Measurements from ENCODE around the gene NAMPT.
"Not testable (repeated sequence)": the region's sequence is repeated elsewhere in the genome, so short reads cannot be mapped to it uniquely, and the experiment has no call there.

The NAMPT gene

DNA sequence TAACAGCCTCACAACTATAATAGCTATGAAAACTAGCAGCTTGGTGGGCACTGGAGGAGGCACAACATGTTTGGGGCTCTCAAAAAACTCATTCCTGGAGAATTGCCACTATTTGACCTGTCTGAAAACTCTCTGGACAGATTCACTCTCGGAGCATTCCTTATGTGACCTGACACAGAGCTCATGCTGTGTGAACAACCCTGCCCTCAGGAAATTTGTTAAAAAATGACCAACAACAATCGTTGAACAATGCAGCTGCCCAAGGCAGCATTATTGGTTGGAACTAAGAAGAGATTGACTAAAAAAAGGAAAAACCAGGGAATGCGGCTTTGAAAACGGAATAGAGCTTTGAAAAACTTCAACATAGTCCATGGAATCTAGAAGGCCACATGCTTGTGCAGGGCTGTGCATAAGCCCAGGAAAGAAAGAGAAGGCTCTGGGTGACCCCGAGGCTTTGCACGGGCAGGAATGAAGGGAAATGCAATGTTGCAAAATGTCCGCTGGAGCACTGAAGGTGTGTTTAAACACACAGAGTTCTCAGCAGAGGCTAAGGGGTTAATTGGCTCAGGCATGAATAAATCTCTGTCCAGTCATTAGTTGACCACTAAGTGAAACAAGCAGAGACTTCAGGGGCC, 52.8 kb downstream of the NAMPT start:
- no peak for DNase-seq (ENCODE audit: low read depth in 2 of 2)

DNA sequence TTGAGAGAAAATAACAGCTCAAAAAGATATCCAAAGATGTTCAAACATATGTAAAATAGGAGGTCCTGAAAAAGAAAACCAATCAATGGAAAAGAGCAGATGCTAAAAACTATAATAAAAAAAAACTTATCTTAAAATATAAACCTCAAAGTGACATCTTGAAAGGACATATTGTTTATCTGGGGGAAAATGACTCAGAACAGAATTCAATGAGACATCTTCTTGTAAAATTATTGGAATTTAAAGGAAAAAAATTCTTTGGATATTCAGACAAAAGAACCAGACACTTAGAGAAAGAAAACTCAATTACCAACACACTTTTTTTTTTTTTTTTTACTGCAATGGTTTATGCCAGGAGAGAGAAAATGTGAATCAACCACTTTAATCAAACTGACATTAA, 58.9 kb downstream of the NAMPT start:
- DNase-seq (ENCODE audit: low read depth in 2 of 2), result no peak

DNA sequence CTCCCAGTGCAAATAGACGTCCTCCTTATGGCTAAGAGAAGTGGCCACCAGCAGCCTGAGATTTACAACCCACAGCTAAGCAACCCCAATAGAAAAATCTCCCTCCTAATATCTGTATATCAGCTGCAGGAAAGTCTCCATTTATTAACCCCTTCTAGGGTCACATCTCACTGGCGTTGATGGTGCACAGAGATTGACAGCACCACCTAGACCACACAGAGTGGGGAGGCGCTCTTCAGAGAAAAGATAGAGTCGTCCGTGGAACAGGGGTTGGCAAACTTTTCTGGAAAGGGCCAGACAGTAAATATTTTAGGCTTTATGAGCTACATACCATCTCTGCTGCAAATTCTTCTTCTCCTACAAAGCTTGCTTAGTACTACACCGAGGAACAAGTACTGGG, 60.0 kb downstream of the NAMPT start:
- DNase-seq (ENCODE audit: low read depth in 2 of 2), result no peak

DNA sequence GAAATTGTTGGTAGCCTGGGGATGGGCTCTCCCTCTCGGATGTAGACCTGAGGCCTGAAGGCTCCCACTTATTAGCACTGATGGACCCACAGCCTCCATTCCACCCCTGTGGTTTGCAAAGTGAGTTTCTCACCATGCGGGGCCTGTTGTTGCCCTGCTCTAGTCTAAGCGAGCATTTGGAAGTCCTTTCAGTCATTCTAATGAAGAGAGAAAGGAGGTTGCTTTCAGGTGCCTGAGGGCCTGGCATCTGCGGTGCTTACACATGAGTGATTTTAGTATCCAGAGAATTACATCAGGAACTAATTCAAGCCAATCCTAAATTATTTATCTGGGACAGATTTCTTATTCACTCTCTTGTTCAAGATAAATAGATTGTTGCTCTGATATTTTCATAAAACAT, 61.6 kb downstream of the NAMPT start:
- no peak for DNase-seq (ENCODE audit: low read depth in 2 of 2)

DNA sequence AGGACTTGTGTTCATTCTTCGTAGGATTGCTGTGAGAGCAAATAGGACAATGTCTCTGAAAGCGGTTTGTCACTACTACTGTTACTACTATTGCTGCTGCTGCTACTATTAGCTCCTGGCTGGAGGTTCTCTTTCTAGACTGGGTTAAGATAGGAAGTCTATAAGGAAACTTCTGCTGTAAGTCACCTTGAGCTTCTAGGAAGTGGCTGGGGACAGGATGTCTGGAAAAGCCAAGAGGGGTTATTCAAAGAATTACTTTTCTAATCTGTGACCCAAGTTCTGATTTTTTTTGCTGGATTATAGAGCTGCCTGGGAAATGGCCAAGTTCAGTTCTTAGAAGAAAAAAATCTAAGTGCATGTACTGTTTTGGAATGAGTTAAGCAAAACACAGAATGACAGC, 62.2 kb downstream of the NAMPT start:
- no peak for DNase-seq (ENCODE audit: low read depth in 2 of 2)

DNA sequence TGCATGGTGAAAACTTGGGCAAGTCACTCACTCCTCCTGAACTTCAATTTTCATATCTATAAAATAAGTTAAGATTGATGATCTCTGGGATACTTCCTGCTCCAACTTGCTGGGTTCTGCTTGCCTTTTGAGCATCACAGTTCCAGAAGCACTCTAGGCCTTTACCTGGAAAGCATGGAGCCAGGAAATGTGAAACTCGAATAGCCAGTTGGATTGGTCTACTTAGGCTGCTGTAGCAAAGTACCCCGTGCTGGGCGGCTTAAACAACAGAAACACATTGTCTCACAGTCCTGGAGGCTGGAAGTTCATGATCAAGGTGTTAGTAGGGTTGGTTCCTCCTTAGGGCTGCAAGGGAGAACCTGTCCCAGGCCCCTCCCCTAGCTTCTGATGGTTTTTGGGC, 64.5 kb downstream of the NAMPT start:
- DNase-seq (ENCODE audit: low read depth in 2 of 2), result no peak

DNA sequence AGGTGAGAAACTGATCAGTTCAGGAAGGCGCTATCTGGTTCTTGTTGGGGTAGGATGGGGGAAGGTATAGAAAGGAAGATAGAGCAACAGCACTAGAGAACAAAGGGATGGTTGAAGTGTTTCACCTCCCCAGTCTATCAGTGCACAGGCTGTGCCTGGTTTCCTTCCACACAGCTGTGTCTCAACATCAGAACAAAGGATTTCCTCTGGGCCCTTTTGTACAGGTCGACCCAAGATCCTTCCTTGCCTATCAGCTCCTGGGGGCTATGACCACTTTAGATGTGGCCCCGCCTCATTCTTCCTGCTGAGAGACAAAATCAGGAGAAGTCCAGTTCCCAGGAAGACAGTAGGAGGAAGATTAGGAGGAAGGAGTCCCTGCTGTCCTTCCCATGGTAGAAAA, 65.6 kb downstream of the NAMPT start:
- no peak for DNase-seq (ENCODE audit: low read depth in 2 of 2)

DNA sequence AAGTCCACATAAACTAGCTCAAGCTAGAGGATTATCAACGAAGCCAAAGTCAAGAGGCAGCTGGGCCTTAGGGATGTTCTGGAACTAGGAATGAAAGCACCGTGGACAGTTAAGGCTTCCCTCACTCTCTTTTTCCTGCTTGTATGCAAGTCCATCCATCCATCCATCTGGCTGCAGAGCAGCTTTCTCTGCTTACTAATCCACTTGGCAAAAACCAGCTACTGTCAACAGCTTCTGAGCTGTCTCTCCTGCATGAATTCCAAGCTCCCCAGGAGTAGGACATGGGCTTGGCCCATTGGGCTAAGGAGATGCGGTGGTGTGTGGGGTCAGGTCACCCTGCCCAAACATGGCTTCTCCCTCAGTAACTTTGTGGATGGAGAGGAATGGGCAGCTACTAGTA, 66.2 kb downstream of the NAMPT start:
- no peak for DNase-seq (ENCODE audit: low read depth in 2 of 2)

DNA sequence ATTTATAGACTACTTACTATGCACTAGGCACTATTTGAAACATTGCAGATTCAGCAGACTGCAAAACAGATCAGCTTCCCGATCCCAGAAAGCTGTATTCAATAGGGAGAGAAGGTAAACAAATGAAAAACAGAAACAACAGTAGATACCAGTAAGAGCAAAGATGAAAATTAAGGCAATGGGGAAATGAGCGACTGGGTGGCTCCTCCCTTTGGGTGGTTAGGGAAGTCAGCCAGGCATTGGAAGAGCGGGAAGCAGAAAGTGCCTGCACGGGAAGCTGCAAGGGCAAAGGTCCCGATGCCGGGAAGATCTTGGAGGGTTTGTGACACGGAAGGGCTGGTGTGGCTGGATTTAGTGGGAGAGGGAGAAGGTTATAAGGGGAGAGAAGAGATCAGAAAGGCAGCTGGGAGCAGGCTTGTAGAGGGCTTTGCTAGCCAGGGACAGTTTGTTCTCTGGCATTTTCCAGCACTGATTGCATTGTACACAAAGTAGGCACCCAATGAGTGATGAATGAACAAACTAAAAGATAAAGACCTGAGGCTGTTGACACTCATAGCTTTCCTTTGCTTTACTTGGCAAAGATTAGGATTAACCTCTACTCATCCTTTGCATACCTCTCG, 67.8 kb downstream of the NAMPT start:
- DNase-seq (ENCODE audit: low read depth in 2 of 2), result no peak

DNA sequence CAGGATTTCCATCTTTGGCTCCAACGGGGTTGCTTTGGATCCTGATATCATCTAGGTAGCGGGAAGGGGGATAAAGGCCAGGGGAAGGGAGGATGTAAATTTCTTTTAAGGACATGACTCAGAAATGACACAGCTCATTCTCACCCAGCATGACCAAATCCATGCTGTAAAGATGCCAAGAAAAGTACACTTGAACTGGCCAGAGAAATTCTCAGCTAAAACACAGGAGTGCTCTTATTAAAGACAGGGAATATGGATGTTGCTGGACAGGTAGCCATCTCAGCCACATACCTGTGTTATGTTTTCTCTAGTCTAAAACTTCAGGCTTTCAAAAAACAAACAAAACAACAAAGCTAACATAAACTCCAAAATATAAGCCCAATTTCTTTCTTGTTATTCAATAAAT, 68.3 kb downstream of the NAMPT start:
- no peak for DNase-seq (ENCODE audit: low read depth in 2 of 2)

DNA sequence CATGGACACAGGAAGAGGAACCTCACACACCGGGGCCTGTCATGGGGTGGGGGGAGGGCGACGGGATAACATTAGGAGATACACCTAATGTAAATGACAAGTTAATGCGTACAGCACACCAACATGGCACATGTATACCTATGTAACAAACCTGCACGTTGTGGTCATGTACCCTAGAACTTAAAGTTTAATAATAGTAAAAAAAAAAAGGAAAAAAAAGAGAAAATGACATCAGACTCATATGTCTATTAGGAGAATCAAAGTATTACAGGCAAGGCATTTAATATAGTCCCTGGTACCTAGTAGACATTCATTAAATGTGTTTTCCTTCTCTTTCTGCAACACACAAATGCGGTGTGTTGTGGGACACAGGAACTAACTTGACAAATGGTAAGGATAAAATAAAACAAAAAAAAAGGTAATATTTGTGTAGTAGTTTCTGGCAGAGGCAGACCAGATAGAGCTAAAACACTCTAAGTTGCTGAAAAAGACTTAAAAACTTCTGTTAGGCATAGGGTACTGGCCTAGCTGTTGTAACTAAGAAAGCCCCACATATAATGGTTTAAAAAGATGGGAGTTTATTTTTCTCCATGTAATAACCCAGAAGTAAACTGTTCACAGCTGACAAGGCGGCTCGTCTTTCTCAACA, 68.8 kb downstream of the NAMPT start:
- DNase-seq (ENCODE audit: low read depth in 2 of 2), result no peak

DNA sequence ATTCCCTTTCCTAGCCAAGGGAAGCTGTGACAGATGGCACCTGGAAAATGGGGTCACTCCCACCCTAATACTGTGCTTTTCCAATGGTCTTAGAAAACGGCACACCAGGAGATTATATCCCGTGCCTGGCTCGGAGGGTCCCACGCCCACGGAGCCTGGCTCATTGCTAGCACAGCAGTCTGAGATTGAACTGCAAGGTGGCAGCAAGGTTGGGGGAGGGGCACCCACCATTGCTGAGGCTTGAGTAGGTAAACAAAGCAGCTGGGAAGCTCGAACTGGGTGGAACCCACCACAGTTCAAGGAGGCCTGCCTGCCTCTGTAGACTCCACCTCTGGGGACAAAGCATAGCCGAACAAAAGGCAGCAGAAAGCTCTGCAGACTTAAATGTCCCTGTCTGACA, 75.8 kb downstream of the NAMPT start:
- DNase-seq (ENCODE audit: low read depth in 2 of 2), result not testable (repeated sequence)

DNA sequence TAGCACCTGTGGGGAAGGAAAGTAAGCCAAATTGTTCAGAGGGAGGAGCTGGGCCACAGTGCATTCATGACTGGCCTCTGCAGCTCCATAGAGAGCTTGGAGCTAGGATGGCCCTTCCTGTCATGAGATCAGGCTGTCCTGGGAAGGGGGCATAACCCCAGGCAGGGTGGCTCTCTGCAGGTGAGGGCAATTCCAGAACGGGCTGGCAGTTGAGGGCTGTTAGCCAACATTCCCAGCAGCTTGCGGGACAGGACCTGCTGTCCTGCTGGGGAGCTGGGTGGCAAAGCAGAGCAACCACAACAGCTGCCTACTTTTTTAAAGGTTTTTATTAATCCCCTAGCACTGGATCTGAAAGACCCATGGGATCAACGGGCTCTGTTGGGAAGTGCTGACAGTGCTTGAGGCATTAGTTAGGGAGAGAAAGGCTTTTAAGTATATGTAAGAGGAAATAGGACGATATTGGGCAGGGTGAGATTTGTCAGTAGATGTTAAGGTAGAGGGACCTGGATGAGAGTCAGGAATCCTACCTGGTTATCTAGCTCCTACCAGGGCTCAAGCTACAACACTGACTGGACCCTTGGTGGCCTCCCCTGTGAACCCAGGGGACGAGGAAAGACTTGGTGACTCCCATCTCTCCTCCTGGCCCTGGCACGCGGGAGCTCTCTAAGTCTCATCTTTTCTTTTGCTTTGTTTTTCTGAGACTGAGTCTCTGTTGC, 77.8 kb downstream of the NAMPT start:
- DNase-seq (ENCODE audit: low read depth in 2 of 2), result no peak

DNA sequence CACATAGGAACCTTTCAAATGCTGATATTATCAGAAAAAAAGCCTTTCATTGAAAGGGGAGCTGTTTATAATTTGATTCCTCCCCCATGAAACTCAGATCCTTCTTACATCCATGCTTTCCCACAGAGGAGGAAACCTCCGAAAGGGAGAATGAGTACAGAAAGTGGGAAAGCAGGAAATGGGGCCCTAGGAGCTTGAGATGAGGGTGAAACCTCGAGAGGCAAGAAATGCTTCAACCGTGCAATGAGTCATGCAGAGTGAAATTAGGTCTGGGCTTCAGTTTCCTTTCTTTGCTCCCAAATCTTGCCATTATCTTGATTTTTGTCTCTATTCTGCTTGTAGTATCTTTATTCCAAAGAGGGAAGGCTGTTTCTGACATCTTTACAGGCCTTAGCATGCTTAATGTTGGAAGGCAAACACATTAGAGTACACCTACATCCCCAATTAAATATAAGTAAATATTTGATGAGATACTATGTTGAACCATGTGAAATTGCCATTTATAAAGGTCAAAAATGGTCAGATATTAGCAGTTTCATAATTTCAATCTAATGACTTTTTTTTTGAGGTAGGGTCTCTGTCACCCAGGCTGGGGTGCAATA, 79.1 kb downstream of the NAMPT start:
- no peak for DNase-seq (ENCODE audit: low read depth in 2 of 2)

DNA sequence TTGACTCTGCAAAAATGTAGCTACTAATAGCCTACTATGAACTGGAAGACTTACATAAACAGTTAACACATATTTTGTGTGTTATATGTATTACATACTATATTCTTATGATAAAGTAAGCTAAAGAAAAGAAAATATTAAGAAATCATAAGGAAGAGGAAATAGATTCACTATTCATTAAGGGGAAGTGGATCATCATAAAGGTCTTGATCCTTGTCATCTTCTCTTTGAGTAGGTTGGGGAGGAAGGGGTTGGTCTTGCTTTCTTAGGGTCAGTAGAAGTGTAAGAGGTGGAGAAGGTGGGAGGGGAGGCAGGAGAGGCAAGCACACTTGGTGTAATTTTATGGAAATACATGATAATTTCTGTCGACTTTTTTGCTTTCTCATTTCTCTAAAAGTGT, 81.3 kb downstream of the NAMPT start:
- no peak for DNase-seq (ENCODE audit: low read depth in 2 of 2)

DNA sequence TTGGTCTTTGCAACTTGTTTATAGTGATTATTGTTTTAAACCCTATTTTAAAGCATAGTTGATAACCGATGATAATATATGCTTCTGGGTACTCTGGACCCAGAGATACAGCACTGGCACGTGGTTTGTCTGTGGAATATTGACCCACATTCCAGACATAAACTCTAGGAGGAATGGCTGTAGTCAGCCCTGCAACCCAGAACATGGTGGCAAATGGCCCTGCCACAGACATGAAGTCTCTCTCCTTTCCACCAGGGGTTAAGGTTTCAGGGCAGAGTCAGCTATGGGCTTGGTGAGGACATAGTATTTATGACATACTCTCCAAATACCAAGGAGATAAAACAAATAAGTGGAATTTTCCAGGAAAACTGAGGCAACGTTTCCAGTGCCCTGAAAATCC, 83.6 kb downstream of the NAMPT start:
- DNase-seq (ENCODE audit: low read depth in 2 of 2), result no peak

DNA sequence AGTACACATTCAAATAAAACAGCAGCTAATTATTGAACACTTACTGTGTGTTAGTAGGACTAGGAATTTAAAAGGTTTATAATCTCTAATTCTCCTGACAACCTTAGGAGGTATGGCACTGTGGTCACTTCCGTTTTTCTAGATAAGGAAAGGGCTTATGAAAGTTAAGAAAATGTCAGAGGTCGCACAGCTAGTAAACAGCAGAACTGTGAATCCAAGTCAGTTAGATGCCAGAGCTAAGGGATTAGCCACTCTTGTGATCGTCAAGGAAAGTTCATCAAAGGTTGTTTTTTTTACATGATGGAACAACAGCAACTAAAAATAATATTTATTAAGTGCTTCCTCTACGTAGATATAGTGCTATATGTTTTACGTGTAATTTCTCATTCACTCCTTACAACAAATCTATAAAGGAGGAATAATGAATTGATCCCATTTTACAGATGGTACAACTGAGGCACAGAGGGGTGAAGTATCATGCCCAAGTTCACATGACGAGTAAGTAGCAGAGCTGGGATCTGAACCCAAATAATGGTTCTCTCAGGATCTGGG, 84.9 kb downstream of the NAMPT start:
- DNase-seq (ENCODE audit: low read depth in 2 of 2), result no peak

DNA sequence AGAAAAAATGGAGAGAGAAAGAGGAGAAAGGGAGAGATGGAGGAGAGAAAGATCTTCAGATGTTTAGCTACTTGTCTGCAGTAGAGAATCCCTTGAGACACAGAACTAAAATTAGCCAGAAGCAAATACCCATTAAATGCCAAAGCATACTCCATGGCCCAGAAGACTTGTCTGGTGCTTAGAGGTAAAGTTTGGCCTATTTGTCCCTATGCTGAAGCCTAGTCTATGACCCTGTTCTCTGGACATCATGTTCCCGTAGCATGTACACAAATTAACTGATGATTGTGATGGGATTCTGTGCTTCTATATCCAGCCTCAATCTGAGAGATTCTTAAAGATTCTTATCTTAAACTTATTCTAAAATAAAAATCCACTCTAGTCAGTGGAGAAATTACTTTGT, 85.8 kb downstream of the NAMPT start:
- no peak for DNase-seq (ENCODE audit: low read depth in 2 of 2)
